HepG2 (cell line): ENCODE results near the gene ADORA3. TPM values are rescaled to one million over a fixed set of nuclear protein-coding genes. Genes with fewer than 3 reads are reported as not detected.

Experiments
- ASH2L ChIP-seq: fragments of 300-600, 200-600 bp; sonication (generic); IDR thresholded peaks from 2 replicates; pipeline ENCODE4 v1.7.0; 2017; ENCODE audit warnings: low read depth, mild to moderate bottlenecking, moderate library complexity, mixed read lengths, low read length; ENCODE audit not compliant: insufficient read length
- CHCHD3 ChIP-seq: sonication (generic); formaldehyde crosslinking; IDR thresholded peaks from 2 replicates; pipeline ENCODE4 v1.8.0; 2022; ENCODE audit warnings: mild to moderate bottlenecking, missing genetic modification reagents, moderate library complexity
- HIVEP1 ChIP-seq: sonication (generic); formaldehyde crosslinking; IDR thresholded peaks from 2 replicates; pipeline ENCODE4 v1.4.0; 2020; ENCODE audit warnings: mild to moderate bottlenecking, missing genetic modification reagents
- MATR3 ChIP-seq: sonication (generic); formaldehyde crosslinking; IDR thresholded peaks from 2 replicates; pipeline ENCODE4 v1.4.0; 2020; ENCODE audit warnings: missing genetic modification reagents
- MEIS2 ChIP-seq: sonication (generic); formaldehyde crosslinking; IDR thresholded peaks from 2 replicates; pipeline ENCODE4 v1.9.0; 2021; ENCODE audit warnings: mild to moderate bottlenecking, missing genetic modification reagents
- MTA1 ChIP-seq: sonication (generic); formaldehyde crosslinking; IDR thresholded peaks from 2 replicates; pipeline ENCODE4 v1.4.0; 2020; ENCODE audit warnings: missing genetic modification reagents, mild to moderate bottlenecking, borderline replicate concordance
- POLR2G ChIP-seq: fragments of 200-400 bp; formaldehyde crosslinking; IDR thresholded peaks from 2 replicates; pipeline ENCODE4 v1.6.1; 2018; ENCODE audit warnings: mild to moderate bottlenecking, low read depth, low read length, moderate library complexity
- RBFOX2 ChIP-seq: fragments of 200-400 bp; formaldehyde crosslinking; IDR thresholded peaks from 2 replicates; pipeline ENCODE4 v1.6.1; 2017; ENCODE audit warnings: low read depth, mild to moderate bottlenecking, low read length
- ZBTB20 ChIP-seq: sonication (generic); formaldehyde crosslinking; IDR thresholded peaks from 2 replicates; pipeline ENCODE4 v1.8.1; 2023; ENCODE audit warnings: missing genetic modification reagents, low read depth, mild to moderate bottlenecking, borderline replicate concordance
- ZC3H4 ChIP-seq: sonication (generic); formaldehyde crosslinking; IDR thresholded peaks from 2 replicates; pipeline ENCODE4 v1.4.0; 2020; ENCODE audit warnings: missing genetic modification reagents, borderline replicate concordance
- ZNF234 ChIP-seq: sonication (generic); formaldehyde crosslinking; conservative IDR thresholded peaks from 2 replicates; pipeline ENCODE4 v1.5.1; 2020; ENCODE audit warnings: mild to moderate bottlenecking, missing genetic modification reagents
- ZNF292 ChIP-seq: sonication (generic); formaldehyde crosslinking; IDR thresholded peaks from 2 replicates; pipeline ENCODE4 v1.8.1; 2022; ENCODE audit warnings: mild to moderate bottlenecking, low read depth, missing genetic modification reagents, borderline replicate concordance
- ZNF343 ChIP-seq: sonication (generic); formaldehyde crosslinking; IDR thresholded peaks from 2 replicates; pipeline ENCODE4 v1.4.0; 2020; ENCODE audit warnings: mild to moderate bottlenecking, missing genetic modification reagents
- ZNF652 ChIP-seq: IDR thresholded peaks from 2 replicates; pipeline ENCODE4 v1.6.1; 2016; ENCODE audit warnings: low read depth, borderline replicate concordance
- polyA plus RNA-seq, 8 experiments: library from polyadenylated mRNA; depleted of rRNA in 3 of 8; stranded (reverse) in 7 of 8; unstranded in 1 of 8; fragments of >200 nt; fragmentation: Illumina TruSeq in 4 of 8; extraction: Trizol in 4 of 8; gene quantifications; 2 replicates each; pipeline versions ENCODE4 v1.2.1 to v1.2.3, GENCODE V29; 2011 to 2016; ENCODE audit warnings: low read depth in 4 of 8, missing spikeins in 1 of 8, mixed read lengths in 1 of 8; ENCODE audit not compliant: insufficient read depth in 1 of 8
- total RNA-seq, 5 experiments: library from RNA; depleted of rRNA; stranded (reverse); fragments of >200 nt; fragmentation: Illumina TruSeq; extraction: Trizol; gene quantifications; 2 replicates each; pipeline ENCODE4 v1.2.3, GENCODE V29; 2016; ENCODE audit warnings: low read depth in 1 of 5
- TF ChIP-seq, protein P1 (sequence below): sonication (generic); formaldehyde crosslinking; IDR thresholded peaks from 2 replicates; pipeline ENCODE4 v1.5.1; 2020; ENCODE audit warnings: missing genetic modification reagents, mild to moderate bottlenecking, borderline replicate concordance
- TF ChIP-seq, protein P2 (sequence below): sonication (generic); formaldehyde crosslinking; IDR thresholded peaks from 2 replicates; pipeline ENCODE4 v1.5.0; 2020; ENCODE audit warnings: missing genetic modification reagents
- TF ChIP-seq, protein P3 (sequence below): sonication (generic); formaldehyde crosslinking; IDR thresholded peaks from 2 replicates; pipeline ENCODE4 v1.9.0; 2022; ENCODE audit warnings: missing genetic modification reagents, mild to moderate bottlenecking, borderline replicate concordance
- TF ChIP-seq, protein P4 (sequence below): sonication (generic); formaldehyde crosslinking; IDR thresholded peaks from 2 replicates; pipeline ENCODE4 v1.5.1; 2020; ENCODE audit warnings: mild to moderate bottlenecking, missing genetic modification reagents
- TF ChIP-seq, protein P5 (sequence below): sonication (generic); formaldehyde crosslinking; IDR thresholded peaks from 2 replicates; pipeline ENCODE4 v1.8.1; 2023; ENCODE audit warnings: mild to moderate bottlenecking, missing genetic modification reagents

ADORA3 gene
- total and polyA plus RNA-seq, 2 of the 13 experiments (the other 11 are each of a cell fraction or from before 2014, with no cell fraction given) = not detected

DNA sequence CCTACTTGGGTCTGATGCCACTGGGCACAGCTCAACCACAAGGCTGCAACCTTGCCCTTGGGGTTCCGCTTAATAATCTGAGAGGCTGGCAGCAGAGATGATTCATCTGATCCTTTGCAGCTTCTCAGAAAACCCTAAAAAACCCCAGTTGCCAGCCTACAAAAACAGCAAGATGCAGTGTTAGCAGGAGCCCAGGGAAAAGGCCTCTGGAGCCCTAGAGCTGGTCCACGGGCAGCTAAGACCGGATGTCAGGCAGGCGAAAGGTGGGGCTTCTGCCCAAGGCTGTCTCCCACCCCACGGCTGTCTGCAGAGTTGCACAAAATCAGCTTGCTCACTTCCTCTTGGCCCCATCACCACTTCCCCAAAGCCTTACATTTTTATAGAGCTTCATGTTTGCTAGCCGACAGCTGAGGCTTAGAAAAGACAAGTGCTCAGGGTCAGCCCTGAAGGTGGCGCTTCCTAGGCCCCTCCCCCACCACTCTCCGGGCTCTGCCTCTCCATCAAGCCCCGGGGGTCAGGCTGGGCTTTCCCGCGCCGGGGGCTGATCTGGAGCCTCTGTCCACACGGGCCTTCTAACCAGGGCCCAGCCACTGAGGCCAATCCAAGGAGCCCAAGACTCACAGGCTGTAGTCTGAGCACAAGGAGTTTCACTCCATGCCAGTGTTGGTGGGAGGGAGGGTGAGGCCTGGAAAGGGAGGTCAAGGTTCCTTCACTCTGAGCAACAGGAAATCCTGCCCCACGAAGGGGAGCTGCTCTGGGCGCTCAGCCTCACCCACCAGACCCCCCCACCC lies 4.2 kb upstream of the ADORA3 start (continued):
- TF ChIP-seq, protein P1, sequence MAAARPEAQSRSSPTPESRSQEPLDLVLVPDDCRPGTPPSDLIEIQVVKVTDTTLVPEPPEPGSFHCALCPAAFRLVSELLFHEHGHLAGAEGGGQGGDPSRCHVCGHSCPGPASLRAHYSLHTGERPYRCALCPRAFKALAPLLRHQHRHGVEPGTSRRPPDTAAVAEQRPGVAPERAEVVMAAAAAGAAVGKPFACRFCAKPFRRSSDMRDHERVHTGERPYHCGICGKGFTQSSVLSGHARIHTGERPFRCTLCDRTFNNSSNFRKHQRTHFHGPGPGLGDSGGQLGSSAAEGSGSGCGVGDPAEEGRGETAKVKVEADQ (CRISPR knock-in tag) = peak; percentile 65; the same call in 1 of the 2 replicates
- TF ChIP-seq ZC3H4 = 0 out of 2 replicates have a peak, but pooled peaks have one; percentile 48
- 0 out of 2 replicates have a peak, but pooled peaks have one; percentile 49 for TF ChIP-seq POLR2G
- peak; percentile 90 for TF ChIP-seq ZNF292 (CRISPR knock-in tag)
- TF ChIP-seq, protein P2, sequence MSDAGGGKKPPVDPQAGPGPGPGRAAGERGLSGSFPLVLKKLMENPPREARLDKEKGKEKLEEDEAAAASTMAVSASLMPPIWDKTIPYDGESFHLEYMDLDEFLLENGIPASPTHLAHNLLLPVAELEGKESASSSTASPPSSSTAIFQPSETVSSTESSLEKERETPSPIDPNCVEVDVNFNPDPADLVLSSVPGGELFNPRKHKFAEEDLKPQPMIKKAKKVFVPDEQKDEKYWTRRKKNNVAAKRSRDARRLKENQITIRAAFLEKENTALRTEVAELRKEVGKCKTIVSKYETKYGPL = no peak
- peak; percentile 40; the same call in 1 of the 2 replicates for TF ChIP-seq RBFOX2
- TF ChIP-seq ASH2L = peak; percentile 63
- TF ChIP-seq MATR3 (CRISPR knock-in tag) = no peak
- 0 out of 2 replicates have a peak, but pooled peaks have one; percentile 6 for TF ChIP-seq CHCHD3 (CRISPR knock-in tag)
- TF ChIP-seq, protein P3, sequence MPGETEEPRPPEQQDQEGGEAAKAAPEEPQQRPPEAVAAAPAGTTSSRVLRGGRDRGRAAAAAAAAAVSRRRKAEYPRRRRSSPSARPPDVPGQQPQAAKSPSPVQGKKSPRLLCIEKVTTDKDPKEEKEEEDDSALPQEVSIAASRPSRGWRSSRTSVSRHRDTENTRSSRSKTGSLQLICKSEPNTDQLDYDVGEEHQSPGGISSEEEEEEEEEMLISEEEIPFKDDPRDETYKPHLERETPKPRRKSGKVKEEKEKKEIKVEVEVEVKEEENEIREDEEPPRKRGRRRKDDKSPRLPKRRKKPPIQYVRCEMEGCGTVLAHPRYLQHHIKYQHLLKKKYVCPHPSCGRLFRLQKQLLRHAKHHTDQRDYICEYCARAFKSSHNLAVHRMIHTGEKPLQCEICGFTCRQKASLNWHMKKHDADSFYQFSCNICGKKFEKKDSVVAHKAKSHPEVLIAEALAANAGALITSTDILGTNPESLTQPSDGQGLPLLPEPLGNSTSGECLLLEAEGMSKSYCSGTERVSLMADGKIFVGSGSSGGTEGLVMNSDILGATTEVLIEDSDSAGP (CRISPR knock-in tag) = peak; percentile 84; the same call in 1 of the 2 replicates
- TF ChIP-seq HIVEP1 (CRISPR knock-in tag) = peak; percentile 69; the same call in 1 of the 2 replicates
- TF ChIP-seq, protein P4, sequence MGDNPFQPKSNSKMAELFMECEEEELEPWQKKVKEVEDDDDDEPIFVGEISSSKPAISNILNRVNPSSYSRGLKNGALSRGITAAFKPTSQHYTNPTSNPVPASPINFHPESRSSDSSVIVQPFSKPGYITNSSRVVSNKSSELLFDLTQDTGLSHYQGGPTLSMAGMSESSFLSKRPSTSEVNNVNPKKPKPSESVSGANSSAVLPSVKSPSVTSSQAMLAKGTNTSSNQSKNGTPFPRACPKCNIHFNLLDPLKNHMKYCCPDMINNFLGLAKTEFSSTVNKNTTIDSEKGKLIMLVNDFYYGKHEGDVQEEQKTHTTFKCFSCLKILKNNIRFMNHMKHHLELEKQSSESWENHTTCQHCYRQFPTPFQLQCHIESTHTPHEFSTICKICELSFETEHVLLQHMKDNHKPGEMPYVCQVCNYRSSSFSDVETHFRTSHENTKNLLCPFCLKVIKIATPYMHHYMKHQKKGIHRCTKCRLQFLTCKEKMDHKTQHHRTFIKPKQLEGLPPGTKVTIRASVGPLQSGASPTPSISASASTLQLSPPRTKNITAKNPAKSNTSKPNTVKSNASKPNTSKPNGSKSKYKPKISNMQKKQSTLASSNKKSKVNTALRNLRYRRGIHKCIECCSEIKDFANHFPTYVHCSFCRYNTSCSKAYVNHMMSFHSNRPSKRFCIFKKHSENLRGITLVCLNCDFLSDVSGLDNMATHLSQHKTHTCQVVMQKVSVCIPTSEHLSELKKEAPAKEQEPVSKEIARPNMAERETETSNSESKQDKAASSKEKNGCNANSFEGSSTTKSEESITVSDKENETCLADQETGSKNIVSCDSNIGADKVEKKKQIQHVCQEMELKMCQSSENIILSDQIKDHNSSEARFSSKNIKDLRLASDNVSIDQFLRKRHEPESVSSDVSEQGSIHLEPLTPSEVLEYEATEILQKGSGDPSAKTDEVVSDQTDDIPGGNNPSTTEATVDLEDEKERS = peak; percentile 84
- no peak for TF ChIP-seq ZNF652 (CRISPR knock-in tag)
- TF ChIP-seq ZNF234 (CRISPR knock-in tag) = no peak
- TF ChIP-seq MEIS2 (CRISPR knock-in tag) = peak; percentile 44; the same call in 1 of the 2 replicates
- TF ChIP-seq ZNF343 = no peak
- peak; percentile 63; the same call in 1 of the 2 replicates for TF ChIP-seq ZBTB20
- TF ChIP-seq MTA1 = peak; percentile 55; the same call in 1 of the 2 replicates
- TF ChIP-seq, protein P5, sequence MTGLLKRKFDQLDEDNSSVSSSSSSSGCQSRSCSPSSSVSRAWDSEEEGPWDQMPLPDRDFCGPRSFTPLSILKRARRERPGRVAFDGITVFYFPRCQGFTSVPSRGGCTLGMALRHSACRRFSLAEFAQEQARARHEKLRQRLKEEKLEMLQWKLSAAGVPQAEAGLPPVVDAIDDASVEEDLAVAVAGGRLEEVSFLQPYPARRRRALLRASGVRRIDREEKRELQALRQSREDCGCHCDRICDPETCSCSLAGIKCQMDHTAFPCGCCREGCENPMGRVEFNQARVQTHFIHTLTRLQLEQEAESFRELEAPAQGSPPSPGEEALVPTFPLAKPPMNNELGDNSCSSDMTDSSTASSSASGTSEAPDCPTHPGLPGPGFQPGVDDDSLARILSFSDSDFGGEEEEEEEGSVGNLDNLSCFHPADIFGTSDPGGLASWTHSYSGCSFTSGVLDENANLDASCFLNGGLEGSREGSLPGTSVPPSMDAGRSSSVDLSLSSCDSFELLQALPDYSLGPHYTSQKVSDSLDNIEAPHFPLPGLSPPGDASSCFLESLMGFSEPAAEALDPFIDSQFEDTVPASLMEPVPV (CRISPR knock-in tag) = no peak
